ENCODE results near the gene VASN.
"Not testable (repeated sequence)": the region's sequence is repeated elsewhere in the genome, so short reads cannot be mapped to it uniquely, and the experiment has no call there.

Gene VASN

DNA sequence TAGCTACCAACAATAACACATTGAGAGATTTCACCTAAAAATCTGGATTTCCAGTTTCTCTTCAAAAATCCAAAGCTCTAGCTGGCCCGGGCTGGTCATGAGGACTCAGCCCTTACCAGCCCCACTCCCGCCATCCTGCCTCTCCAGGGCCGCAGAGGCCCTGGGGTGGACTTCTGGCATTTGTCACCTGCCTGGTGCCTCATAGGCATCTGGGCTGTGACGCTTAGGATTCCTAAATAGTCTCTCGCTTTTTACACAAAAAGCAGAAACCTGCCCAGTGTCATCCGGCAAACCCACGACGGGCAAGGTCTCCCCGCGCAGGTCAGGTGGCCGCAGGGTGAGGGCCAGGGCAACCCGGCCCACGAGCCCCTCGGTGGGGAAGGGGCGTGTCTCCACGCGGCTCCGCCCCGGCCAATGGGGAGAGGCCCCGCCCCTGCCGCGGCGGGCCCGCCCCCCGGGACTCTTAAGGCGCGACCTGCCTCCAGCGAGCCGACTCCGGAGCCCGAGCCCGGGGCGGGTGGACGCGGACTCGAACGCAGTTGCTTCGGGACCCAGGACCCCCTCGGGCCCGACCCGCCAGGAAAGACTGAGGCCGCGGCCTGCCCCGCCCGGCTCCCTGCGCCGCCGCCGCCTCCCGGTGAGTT is at the start of gene VASN:
Gene VASN, plus strand, starts transcription at position 492 of the 644 bp plus-strand sequence. CDS start 9,030 bp downstream, outside the sequence.
- DNase-seq (ENCODE audit: low read depth in 2 of 2) = peak; percentile 50 to 51

DNA sequence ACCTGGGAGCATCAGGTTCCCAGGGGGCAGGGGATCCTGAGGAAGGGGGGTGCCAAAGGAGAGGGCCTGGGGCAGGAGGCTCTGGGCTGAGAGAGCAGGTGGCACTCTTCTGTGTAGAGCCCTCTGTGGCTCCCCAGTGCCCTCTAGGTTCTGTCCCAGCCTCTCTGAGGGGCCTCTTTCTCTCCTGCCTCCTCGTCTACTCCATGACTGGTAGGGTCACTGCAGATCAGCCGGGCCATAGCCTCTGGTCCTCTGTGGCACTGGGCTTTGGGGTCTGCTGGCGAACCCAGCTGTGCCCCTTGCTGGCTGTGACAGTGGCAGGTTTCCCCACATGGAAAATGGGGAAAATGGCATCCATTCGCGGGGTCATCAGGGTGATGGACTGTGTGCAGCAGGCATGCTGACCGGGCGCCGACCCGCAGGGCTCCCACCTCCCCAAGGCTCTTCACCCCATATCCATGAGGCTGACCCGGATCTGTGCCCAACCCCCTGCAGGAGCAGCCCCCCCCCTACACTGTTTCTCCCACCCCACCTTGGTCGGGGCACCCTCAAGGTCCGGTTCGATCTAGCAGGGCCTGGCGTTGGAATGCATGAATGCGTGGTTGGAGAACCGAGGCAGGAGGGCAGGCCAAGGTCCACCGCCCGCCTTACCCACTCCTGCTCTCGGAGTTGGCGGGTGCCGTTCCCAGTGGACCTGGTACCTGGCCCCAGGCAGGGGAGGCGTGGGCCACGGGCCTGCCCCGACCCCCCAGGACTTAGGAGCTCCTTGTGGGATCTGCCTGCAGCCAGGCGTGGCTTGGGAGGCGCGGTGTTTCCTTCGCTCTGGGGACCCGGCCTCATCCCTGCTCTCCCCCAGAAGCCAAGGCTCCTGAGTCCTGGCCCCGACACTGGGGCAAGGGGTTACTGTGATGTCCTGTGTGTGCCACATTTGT is 49.3 kb upstream of the VASN start:
- DNase-seq (ENCODE audit: low read depth in 2 of 2) = no peak

DNA sequence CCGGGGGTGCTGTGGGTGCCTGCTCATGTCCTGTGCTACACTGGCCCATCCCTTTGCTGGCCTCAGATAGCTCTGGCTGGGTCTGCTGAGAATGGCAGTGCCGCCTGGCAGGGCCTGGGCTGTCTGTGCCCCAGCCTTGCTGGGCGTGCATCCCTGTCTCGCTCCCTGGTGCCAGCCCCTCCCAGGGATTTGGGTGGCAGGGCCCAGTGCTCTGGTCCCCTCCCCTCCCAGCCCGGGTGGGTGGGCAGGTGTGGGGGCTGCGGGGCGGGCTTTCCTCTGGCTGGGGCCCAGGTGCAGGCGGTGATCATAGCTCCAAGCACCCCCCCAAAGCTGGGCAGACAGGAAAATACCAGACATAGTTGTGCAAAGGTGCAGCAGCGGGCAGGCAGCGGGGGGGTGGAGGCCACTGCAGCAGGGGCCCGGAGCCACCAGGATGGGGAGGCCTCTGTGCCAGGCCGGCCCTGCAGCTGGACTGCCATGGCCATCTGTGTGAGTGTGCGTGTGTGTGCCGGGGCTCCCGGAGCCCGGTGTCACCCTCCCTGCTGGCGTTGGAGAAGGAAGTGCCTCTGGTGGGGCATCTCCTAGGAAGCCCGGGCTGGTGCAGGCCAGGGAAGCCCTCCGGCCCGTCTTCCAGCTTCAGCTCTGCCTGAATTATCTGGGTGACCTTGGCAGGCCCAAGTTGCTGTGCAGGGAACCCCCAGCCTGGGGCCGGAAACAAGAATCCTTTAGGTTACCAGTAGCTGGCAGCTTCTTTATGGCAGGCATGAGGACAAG is 48.4 kb upstream of the VASN start:
- DNase-seq (ENCODE audit: low read depth in 2 of 2) = no peak

DNA sequence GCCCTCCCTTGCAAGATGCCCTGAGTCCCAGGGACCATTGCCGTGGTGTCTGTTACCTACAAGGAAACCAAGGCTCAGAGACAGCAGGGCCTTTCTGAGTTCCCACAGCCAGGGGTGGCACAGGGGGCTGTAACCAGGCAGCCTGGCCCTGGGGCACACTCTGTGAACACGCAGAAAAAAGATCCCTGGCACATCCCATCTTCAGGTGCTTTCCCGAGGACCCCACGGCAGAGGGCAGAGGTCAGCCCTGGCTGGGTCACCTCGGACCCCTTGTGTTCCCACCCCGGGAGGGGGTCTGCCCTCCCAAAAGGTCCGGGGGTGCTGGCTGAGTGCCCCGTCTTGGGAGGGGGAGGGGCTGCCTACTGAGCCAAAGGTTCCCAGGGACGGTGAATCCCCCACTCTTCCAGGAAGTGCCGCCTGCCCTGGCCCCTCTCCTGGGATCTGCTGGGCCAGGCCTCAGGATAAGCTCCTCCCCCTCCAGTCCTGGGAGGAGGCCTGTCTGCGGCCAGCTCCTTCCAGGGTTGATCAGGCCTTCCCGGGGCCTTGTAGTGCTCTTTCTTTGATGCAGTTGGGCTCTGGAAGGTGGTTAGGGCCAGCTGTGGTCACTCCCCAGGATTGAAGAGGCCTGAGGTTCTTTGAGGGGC is 47.7 kb upstream of the VASN start:
- no peak for DNase-seq (ENCODE audit: low read depth in 2 of 2)

DNA sequence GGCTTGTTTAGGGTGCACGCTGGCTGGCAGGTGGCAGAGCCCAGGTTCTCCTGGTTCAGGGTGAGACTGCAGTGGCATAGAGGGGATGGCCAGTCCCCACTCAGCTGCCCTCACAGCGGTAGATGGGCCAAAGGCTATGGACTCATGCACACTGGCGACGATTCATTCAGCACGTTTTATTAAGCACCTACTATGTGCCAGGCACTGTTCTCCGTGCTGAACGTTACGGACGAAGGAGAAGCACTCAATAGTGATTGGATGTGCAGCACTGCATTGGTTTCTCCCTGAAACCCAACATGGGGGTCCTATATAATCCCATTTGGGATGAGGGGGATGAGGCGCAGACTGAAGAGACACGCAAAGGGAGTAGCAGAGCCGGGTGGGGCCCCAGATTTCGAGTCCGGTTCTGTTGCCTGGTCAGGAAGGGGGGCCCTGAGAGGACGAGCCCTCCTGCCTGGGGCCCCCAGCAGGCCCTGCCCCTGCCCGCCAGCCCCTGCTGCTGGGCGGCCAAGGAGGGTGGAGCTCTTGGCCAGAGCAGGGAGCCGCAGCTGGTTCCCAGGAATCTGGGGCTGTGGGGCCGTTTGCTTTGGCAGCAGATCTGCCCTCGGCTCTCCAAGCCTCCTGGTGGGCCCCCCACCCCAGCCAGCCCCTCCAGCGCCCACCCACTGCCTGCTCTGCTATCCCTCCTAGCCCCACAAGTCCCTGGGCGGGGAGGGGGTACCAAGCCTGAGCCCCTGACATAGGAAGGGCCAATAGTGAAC is 47.0 kb upstream of the VASN start:
- no peak for DNase-seq (ENCODE audit: low read depth in 2 of 2)

DNA sequence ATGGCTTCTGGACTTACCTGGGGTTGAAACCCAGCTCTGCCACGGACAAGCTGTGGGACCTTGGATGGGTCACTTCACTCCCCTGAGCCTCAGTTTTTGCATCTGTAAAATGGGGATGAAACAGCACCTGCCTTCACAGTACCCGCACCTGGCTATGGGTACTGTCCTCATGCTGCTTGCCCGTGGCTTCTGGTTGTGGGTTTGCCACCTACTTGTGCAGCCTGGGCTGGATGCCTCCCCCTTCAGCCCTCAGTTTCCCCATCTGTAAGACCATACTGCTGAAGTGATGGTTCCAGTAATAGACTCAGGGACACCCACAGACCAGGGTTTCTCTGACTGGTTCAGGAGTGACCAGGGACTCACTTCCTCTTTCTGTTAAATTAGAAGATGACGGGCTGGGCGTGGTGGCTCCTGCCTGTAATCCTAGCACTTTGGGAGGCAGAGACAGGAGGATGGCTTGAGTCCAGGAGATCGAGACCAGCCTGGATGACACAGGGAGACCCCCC is 46.3 kb upstream of the VASN start:
- no peak for DNase-seq (ENCODE audit: low read depth in 2 of 2)

DNA sequence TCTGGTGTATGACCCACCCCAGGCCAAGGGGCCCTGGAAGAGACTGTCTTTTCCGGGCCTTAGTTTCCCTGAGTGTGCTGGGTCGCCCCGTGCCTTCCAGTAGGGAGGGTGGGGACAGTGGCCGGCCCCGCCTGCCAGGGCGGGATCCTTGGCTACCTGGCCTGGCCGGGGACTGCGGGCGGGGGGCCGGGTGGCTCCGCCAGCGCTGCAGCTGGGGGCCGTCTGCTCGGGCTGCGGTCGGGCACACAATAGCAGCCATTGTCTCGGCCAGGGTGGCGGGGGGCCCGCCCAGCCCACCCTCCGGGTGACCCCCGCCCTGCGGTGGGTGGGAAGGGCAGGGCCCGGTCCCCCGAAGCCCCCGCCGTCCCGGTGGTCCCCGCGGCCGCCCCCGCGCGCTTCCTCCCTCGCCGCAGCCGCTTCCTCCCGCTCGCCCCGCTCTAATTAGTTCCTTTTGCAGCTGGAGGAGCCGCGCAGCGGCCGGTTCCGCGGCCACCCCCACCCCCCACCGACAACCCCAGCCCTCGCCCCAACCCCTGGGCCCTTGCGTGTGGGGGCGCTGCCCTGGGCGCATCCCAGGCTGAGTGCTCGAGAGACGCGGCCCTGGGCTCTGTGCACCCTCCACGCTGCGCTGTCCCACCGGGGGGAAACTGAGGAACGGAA is 44.1 kb upstream of the VASN start:
- no peak for DNase-seq (ENCODE audit: low read depth in 2 of 2)

DNA sequence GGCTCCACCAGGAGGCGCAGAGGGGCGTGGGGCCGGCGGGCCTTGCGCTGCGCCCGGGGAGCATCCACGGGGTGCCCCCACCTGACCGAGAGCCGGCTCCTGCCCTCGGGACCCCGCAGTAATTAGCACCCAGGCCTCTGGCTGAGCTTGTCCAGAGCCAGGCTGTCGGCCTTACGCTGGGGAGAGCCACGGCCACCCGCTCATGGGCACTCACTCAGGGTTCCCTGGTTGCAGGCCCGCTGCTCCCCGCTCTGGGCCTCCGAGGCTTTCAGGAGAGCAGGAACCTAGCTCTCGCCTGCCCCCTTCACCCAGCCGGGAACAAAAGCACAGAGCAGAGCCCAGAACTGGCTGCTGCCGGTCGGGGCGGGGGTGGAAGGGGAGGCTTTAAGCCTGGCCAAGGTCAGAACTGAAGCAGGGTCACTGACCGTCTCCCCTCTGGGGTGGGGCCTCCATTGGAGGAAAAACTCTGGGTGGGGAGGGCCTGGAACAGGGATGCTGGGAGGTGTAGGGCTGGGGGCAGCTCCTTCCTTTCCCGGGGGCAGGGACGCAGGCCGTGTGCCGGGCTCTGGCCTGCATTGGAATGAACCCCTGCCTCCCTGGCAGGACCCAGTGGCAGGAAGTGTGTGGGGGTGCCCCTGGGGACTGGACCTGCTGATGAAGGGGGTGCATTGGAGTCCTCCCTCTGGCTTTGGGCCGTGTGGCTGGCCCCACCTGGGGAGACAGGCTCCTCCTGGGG is 43.4 kb upstream of the VASN start:
- no peak for DNase-seq (ENCODE audit: low read depth in 2 of 2)

DNA sequence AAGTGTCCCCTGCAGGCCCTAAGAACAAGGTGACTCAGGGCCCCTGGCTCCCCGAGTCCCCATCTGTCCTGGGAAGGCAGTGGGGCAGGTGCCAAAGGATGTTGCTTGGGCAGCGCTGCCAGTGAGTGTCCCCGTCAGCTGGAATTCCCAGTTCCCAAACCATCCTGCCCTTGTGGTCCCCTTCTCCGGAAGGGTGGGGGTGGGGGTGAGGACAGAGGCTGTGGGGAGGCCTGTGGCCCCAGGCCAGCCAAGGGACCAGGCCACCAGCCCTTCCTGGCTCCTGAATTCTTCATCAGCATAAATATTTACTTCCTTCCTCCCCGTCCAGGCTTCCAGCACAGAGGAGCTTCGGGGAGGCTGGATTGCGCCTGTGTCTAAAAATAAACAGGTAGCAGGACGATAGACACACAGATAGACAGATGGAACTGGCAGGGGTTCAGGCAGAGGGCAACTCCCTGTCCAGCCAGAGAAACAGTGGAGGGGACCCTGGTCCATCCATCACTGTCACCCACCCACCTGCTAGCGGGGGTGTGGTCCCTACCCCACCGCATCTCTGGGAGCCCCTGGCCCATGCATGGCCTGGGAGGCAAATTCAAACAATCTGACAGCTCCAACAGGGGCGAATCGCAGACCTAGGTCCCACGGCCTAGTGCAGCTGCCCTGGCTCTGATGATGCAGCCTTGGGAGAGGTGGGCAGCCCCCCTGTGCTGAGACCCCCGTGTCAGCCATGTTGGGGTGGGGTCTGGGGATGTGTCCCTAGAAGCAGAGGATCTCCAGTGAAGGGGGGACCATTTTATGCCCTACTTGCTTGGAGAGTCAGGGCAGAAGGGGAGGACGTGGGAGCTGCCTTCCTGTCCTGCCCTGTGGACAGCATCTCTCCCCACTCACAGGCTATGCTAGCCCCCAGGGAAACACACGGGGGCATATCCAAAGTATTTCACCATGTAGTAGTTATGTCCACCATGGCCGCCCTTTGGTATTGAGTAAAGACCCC is 42.6 kb upstream of the VASN start:
- DNase-seq (ENCODE audit: low read depth in 2 of 2) = no peak

DNA sequence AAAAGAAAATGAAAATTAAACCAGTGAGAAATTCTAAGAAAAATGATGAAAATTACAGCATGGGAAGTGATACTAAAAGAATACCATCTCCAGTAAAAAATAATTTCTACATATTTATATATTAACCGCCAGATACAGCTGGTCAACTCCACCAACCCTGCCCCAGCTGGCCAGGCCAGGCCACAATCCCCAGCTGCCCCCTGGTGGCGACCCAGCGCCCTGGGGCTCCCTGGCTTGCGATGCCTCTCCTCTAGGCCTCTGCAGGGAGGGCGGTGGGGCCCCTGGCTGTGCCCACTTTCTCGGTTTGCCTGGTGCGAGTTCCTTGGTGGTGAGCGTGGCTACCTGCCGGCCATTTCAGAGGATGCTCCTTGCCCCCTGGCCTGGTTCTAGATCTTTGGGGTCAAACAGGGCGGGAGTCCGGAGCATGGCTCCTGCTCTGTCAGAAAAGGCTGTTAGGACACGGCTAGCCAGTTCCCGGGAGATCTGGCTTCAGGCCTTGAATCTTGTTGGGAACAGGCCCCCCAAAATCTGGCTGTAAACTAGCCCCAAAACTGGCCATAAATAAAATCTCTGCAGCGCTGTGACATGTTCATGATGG is 41.3 kb upstream of the VASN start:
- DNase-seq (ENCODE audit: low read depth in 2 of 2) = no peak

DNA sequence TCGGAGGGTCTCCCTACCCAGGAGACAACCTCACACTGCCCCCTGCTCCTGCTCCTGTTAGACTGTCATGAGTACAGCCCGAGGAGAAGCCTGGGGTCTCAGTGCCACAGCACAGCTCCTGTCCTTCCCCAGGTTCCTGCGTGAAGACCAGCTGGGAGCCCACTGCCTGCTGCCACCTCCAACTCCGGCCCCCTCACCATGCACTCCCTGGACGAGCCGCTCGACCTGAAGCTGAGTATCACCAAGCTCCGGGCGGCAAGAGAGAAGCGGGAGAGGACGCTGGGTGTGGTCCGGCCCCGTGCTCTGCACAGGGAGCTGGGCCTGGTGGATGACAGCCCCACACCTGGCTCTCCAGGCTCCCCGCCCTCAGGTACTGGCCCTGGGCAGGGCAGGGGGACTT is 39.6 kb upstream of the VASN start:
- DNase-seq (ENCODE audit: low read depth in 2 of 2) = no peak

DNA sequence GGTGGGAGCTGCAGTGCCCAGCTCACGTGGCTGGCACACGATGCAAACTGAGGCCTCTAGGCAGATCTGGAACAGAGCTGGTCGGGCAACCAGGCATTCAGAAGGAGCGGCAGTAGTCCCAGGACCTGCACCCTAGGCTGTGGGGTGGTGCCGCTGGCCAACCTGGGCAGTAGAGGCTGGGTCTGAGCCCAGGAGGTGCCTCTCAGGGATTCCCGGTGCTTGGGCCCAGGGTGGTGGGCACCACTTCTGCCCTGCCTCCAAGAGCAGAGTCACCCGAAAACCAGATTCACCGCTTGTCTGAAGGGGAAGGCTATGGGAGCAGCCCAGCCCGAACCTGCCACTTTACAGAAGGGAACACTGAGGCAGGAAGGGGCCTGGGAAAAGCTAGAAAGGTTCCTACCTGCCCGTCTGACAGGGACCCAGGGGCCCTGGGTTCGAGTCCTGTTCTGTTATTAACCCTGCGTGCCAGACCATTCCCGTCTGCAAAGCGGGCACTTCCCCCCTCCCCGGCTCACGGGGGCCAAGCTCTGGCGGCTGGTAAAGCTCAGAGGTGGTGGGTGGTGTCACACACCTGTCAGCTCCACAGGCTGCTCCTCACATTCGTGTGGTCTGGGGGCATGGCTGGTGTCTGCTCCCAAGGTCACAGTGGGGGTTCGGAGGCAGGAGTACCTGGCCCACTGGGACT is 38.9 kb upstream of the VASN start:
- DNase-seq (ENCODE audit: low read depth in 2 of 2) = no peak

DNA sequence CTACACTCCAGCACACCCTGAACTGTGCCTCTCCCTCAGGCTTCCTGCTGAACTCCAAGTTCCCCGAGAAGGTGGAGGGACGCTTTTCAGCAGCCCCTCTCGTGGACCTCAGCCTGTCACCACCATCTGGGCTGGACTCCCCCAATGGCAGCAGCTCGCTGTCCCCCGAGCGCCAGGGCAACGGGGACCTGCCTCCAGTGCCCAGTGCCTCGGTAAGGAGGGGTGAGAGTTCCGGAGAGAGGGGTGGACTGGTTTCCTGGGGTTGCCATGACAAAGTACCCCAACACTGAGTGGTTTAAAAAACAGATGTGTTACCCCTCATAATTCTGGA is 38.4 kb upstream of the VASN start:
- no peak for DNase-seq (ENCODE audit: low read depth in 2 of 2)

DNA sequence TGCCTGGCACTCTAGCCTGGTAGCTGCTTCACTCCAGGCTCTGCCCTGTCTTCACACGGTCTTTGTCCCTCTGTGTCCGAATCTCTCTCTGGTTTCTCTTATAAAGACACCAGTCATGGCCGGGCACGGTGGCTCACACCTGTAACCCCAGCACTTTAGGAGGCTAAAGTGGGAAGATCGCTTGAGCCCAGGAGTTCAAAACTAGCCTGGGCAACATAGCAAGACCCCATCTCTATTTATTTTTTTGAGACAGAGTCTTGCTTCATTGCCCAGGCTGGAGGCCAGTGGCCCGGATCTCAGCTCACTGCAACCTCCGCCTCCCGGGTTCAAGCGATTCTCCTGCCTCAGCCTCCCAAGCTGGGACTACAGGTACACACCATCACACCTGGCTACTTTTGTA is 37.9 kb upstream of the VASN start:
- not testable (repeated sequence) for DNase-seq (ENCODE audit: low read depth in 2 of 2)

DNA sequence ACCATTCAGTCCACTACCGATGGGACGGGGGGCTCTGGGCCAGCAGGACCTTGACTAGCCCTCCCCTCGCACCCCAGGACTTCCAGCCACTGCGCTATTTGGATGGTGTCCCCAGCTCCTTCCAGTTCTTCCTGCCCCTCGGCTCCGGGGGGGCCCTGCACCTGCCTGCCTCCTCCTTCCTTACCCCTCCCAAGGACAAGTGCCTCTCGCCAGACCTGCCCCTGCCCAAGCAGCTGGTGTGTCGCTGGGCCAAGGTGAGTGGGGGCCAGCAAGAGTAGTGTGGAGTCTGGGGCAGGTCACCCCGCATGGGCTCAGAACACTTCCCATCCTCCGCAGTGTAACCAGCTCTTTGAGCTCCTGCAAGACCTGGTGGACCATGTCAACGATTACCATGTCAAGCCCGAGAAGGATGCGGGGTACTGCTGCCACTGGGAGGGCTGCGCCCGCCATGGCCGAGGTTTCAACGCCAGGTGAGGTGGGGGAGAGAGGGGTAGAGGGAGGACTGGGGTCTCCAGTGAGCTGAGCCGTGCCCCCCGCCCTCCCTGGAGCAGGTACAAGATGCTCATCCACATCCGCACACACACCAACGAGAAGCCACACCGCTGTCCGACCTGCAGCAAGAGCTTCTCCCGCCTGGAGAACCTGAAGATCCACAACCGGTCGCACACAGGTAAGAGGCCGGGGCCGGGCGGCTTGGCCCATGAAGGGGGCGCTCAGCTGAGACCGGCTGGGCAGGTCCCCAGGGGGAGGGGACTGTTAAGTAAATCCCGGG is 36.7 kb upstream of the VASN start:
- DNase-seq (ENCODE audit: low read depth in 2 of 2) = no peak

DNA sequence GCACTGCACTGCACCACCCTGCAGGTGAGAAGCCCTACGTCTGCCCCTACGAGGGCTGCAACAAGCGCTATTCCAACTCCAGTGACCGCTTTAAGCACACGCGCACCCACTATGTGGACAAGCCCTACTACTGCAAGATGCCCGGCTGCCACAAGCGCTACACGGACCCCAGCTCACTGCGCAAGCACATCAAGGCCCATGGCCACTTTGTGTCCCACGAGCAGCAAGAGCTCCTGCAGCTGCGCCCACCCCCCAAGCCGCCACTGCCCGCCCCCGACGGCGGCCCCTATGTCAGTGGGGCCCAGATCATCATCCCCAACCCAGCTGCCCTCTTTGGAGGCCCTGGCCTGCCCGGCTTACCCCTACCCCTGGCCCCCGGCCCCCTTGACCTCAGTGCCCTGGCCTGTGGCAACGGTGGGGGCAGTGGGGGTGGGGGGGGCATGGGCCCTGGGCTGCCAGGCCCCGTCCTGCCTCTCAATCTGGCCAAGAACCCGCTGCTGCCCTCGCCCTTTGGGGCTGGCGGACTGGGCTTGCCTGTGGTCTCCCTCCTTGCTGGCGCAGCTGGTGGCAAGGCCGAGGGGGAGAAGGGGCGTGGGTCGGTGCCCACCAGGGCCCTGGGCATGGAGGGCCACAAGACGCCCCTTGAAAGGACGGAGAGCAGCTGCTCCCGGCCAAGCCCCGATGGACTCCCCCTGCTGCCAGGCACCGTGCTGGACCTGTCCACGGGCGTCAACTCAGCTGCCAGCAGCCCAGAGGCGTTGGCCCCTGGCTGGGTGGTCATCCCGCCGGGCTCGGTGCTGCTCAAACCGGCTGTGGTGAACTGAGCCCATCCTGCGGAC is 34.7 kb upstream of the VASN start:
- no peak for DNase-seq (ENCODE audit: low read depth in 2 of 2)

Data from fibroblast of skin of left biceps (primary cell).